Motor neuron (in vitro differentiated cells): ENCODE results near the gene TREM2. TPM values are rescaled to one million over a fixed set of nuclear protein-coding genes. Genes with fewer than 3 reads are reported as not detected.

ENCODE experiments used
- ATAC-seq, 8 experiments: fragments of 200-7000 bp; cut with Tn5 transposase; replicated peaks in 6 of 8; 2 replicates each; pipeline ENCODE4 v1.8.0; 2021; ENCODE audit warnings: mild to moderate bottlenecking in 8 of 8, moderate library complexity in 8 of 8
- H3K27ac ChIP-seq, 2 donors: fragments of 250-450 bp; sonication (Bioruptor Pico); 2 replicates each; pipeline ENCODE4 v1.9.0; 2021; ENCODE audit warnings: antibody characterized with exemption in 2 of 2, mild to moderate bottlenecking in 2 of 2, moderate library complexity in 1 of 2
- H3K4me1 ChIP-seq, 2 donors: fragments of 250-450 bp; sonication (Bioruptor Pico); replicated peaks in 1 of 2; 2 replicates each; pipeline ENCODE4 v1.6.1; 2021; ENCODE audit warnings: antibody characterized with exemption in 2 of 2, mild to moderate bottlenecking in 2 of 2, moderate library complexity in 1 of 2
- H3K4me3 ChIP-seq, 5 donors: fragments of 250-450 bp; sonication (Bioruptor Pico); 2 replicates each; pipeline ENCODE4 v1.9.0; 2021; ENCODE audit warnings: antibody characterized with exemption in 5 of 5, mild to moderate bottlenecking in 5 of 5, moderate library complexity in 4 of 5
- WGBS, 10 experiments: fragments of 450-650 bp; shearing (Covaris generic); methylation state at CpG; one replicate each; pipeline ENCODE4 v1.0.0; 2022; 5-methylcytosine and 5-hydroxymethylcytosine counted together
- in situ Hi-C, 9 experiments: fragments of 400-800 bp; cut with MboI; loops; one replicate each; pipeline ENCODE4 v1.15.0; 2021; ENCODE audit warnings: low sequenced_read_pairs in 9 of 9, low pct_unique_long_range_greater_than_20kb in 2 of 9; ENCODE audit not compliant: unreplicated experiment in 9 of 9
- total RNA-seq, 8 experiments: library from RNA; unstranded; fragments of 300-600 nt; gene quantifications; 2 replicates each; pipeline versions ENCODE4 v1.2.3 to v1.2.4, GENCODE V29; 2022

The TREM2 gene
- under 1 TPM in 3 of 8 experiments, not detected in 5; 0.41 to 0.73 (median 0.67) TPM for total RNA-seq

GRCh38 chr6:41162687-41163418 is at the start of gene TREM2:
TSS of gene TREM2 (minus strand) at chr6:41163116. CDS start at chr6:41163082, 34 bp downstream.
- Histone ChIP-seq H3K4me1 (no peaks in the 10 kb centered on the region), H3K27ac (no peak within 1 kb of the TSS), H3K4me3 (no peak within 1 kb of the TSS)
- in situ Hi-C loops: no loop called here
- ATAC-seq: peak in 1 of 8 experiments; percentile 33
- 50 to 100% (median 60%) methylated on average over 1 of the region's 10 CpGs; no CpG with 5 or more reads in 7 of the 10 experiments for WGBS, 10 experiments

GRCh38 chr6:41209547-41210320 is 46.8 kb upstream of the TREM2 start:
- Histone ChIP-seq H3K4me3 (no peak overlapping the region), H3K4me1 (no peaks in the 10 kb centered on the region), H3K27ac (no peak overlapping the region)
- 40 to 100% (median 67%) methylated on average over 1 to 5 of the region's 5 CpGs; no CpG with 5 or more reads in 1 of the 10 experiments for WGBS, 10 experiments
- in situ Hi-C loops: no loop called here
- no peak for ATAC-seq

- in situ Hi-C loops: no loop called here
- no peak for ATAC-seq
- 0 to 100% (median 76%) methylated on average over 1 to 6 of the region's 7 CpGs; no CpG with 5 or more reads in 3 of the 10 experiments for WGBS, 10 experiments
These were observed 45.7 kb upstream of the TREM2 start for GRCh38 chr6:41208439-41209106.

GRCh38 chr6:41204156-41204555 is 41.2 kb upstream of the TREM2 start:
- 0 to 100% (median 78%) methylated on average over 1 of the region's 1 CpG; no CpG with 5 or more reads in 2 of the 10 experiments for WGBS, 10 experiments
- in situ Hi-C loops: no loop called here
- no peaks in the 10 kb centered on the region for H3K4me1 ChIP-seq
- no peak overlapping the region for H3K4me3 ChIP-seq
- ATAC-seq: no peak
- no peak overlapping the region for H3K27ac ChIP-seq

More at GRCh38 chr6:41208439-41209106, 45.7 kb upstream of the TREM2 start:
- H3K27ac ChIP-seq: no peak overlapping the region
- H3K4me1 ChIP-seq: no peaks in the 10 kb centered on the region
- H3K4me3 ChIP-seq: no peak overlapping the region

- in situ Hi-C loops: no loop called here
- WGBS, 10 experiments: 20 to 83% (median 42%) methylated on average over 1 to 5 of the region's 8 CpGs; no CpG with 5 or more reads in 4 of the 10 experiments
- Histone ChIP-seq H3K4me3 (no peak overlapping the region), H3K4me1 (no peaks in the 10 kb centered on the region), H3K27ac (no peak overlapping the region)
- no peak for ATAC-seq
These were observed 38.9 kb upstream of the TREM2 start for GRCh38 chr6:41201764-41202173.

- 12 to 80% (median 60%) methylated on average over 1 to 4 of the region's 12 CpGs for WGBS, 10 experiments
- in situ Hi-C loops: no loop called here
- no peaks in the 10 kb centered on the region for H3K4me1 ChIP-seq
- H3K27ac ChIP-seq: no peak within 1 kb of the TSS
- peak in 1 of 8 experiments; percentile 9 for ATAC-seq
- no peak within 1 kb of the TSS for H3K4me3 ChIP-seq
These were observed 38.2 kb upstream of the TREM2 start, which contains the start of gene TREML2 for GRCh38 chr6:41200901-41201763. TSS of gene TREML2 (minus strand) at chr6:41201149. CDS start at chr6:41201008, 141 bp downstream.

- Histone ChIP-seq H3K27ac (no peak overlapping the region), H3K4me1 (no peaks in the 10 kb centered on the region), H3K4me3 (no peak overlapping the region)
- ATAC-seq: peak in 5 of 8 experiments; percentile 18 to 69 (median 61)
- in situ Hi-C loops: no loop called here
- WGBS, 10 experiments: 40 to 85% (median 60%) methylated on average over 1 to 2 of the region's 2 CpGs; no CpG with 5 or more reads in 5 of the 10 experiments
These were observed 37.5 kb upstream of the TREM2 start for GRCh38 chr6:41200296-41200900.

GRCh38 chr6:41199552-41200246 is 36.8 kb upstream of the TREM2 start:
- H3K4me1 ChIP-seq: no peaks in the 10 kb centered on the region
- in situ Hi-C loops: no loop called here
- WGBS, 10 experiments: 80% methylated on average over 1 of the region's 1 CpG; no CpG with 5 or more reads in 9 of the 10 experiments
- H3K27ac ChIP-seq: no peak overlapping the region
- no peak overlapping the region for H3K4me3 ChIP-seq
- ATAC-seq: peak in 4 of 8 experiments; percentile 4 to 54 (median 28)

GRCh38 chr6:41197234-41197633 is 34.3 kb upstream of the TREM2 start:
- 29 to 100% (median 86%) methylated on average over 1 to 3 of the region's 3 CpGs; no CpG with 5 or more reads in 3 of the 10 experiments for whole genome bisulfite sequencing, 10 experiments
- H3K4me1 ChIP-seq: no peaks in the 10 kb centered on the region
- no peak for ATAC-seq
- in situ Hi-C loops: no loop called here
- H3K27ac ChIP-seq: no peak overlapping the region
- H3K4me3 ChIP-seq: no peak overlapping the region

GRCh38 chr6:41194386-41194785 is 31.5 kb upstream of the TREM2 start:
- H3K4me3 ChIP-seq: no peak overlapping the region
- WGBS, 10 experiments: 40 to 70% (median 60%) methylated on average over 1 to 2 of the region's 3 CpGs; no CpG with 5 or more reads in 7 of the 10 experiments
- ATAC-seq: no peak
- H3K4me1 ChIP-seq: no peaks in the 10 kb centered on the region
- in situ Hi-C loops: no loop called here
- no peak overlapping the region for H3K27ac ChIP-seq

GRCh38 chr6:41193884-41194283 is 31.0 kb upstream of the TREM2 start:
- no peaks in the 10 kb centered on the region for H3K4me1 ChIP-seq
- H3K27ac ChIP-seq: no peak overlapping the region
- no peak for ATAC-seq
- no peak overlapping the region for H3K4me3 ChIP-seq
- no CpG with 5 or more reads among the region's 5 CpGs for WGBS, 10 experiments
- in situ Hi-C loops: no loop called here
